ENCODE results near the gene GDF2. TPM values are rescaled to one million over a fixed set of nuclear protein-coding genes. Genes with fewer than 3 reads are reported as not detected.

GDF2 gene
- total and polyA plus RNA-seq, 4 donors, result not detected

- 94 to 96% methylated on average over 22 to 24 of the region's 24 CpGs for WGBS, 2 donors
- ATAC-seq (ENCODE audit: insufficient read depth, low FRiP score) (no peak), DNase-seq (peak in 1 of 3 donors; percentile 9)
These were observed 46.4 kb downstream of the GDF2 start for GRCh38 chr10:47368431-47369180.

DNA sequence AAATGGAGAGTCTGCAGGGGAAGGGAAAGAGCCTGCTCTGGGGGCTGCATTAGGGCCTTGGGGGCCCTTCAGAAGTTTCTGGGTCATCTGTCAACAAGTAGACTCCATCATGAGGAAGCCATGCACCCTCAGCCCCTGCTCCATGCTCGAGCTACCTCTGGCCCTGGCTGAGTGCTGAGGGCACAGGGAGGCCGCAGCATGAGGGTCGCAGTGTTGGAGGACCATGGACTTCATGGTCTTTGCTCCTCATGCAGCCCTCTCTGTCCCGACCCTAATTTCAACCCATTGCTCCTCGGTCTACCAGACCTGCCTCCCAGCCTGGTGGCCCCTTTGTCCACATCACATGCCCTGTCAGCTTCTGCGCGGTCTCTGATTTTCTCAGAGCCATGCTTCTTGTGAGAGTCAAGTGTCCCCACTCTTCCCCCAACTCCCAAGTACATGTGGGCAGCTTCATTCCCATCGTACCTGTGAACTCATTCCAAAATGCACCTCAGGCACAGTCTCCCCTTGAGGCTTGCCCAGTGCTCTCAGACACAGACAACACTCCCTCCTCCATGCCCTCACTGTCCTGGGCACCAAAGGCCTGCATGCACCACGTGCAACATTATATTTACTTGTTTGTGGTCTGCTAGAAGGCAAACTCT is 47.1 kb downstream of the GDF2 start:
- Histone ChIP-seq H3K36me3 (ENCODE audit: control insufficient read depth in 4 of 4, insufficient read depth in 4 of 4, low read length in 4 of 4) (no peaks in the 10 kb centered on the region), H3K9ac (ENCODE audit: insufficient read depth in 1 of 2, low read length in 2 of 2) (no peak overlapping the region), H3K4me3 (no peak overlapping the region), H3K27ac (ENCODE audit: low read depth in 1 of 2, low read length in 1 of 2) (no peak overlapping the region), H3K4me1 (ENCODE audit: control insufficient read depth in 5 of 5, insufficient read depth in 5 of 5, low read length in 5 of 5) (peaks cover 0 to 5% (median under 1%) of the 10 kb centered on the region in 5 donors), H3K9me3 (ENCODE audit: control insufficient read depth in 4 of 4, insufficient read depth in 3 of 4, low read length in 3 of 4) (no peaks in the 10 kb centered on the region), H3K27me3 (ENCODE audit: control insufficient read depth in 3 of 3, insufficient read depth in 3 of 3, low read length in 2 of 3) (no peaks in the 10 kb centered on the region)
- ATAC-seq (ENCODE audit: insufficient read depth, low FRiP score) (no peak), DNase-seq (peak in 1 of 3 donors; percentile 1)
- TF ChIP-seq, protein P1, sequence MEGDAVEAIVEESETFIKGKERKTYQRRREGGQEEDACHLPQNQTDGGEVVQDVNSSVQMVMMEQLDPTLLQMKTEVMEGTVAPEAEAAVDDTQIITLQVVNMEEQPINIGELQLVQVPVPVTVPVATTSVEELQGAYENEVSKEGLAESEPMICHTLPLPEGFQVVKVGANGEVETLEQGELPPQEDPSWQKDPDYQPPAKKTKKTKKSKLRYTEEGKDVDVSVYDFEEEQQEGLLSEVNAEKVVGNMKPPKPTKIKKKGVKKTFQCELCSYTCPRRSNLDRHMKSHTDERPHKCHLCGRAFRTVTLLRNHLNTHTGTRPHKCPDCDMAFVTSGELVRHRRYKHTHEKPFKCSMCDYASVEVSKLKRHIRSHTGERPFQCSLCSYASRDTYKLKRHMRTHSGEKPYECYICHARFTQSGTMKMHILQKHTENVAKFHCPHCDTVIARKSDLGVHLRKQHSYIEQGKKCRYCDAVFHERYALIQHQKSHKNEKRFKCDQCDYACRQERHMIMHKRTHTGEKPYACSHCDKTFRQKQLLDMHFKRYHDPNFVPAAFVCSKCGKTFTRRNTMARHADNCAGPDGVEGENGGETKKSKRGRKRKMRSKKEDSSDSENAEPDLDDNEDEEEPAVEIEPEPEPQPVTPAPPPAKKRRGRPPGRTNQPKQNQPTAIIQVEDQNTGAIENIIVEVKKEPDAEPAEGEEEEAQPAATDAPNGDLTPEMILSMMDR (IDR thresholded peaks at IDR 0.05; ENCODE audit: control extremely low read depth, extremely low read depth), result no peak
- 80 to 84% methylated on average over 9 of the region's 9 CpGs for WGBS, 2 donors

More at GRCh38 chr10:47368431-47369180, 46.4 kb downstream of the GDF2 start:
- Histone ChIP-seq H3K4me1 (ENCODE audit: control insufficient read depth in 5 of 5, insufficient read depth in 5 of 5, low read length in 5 of 5) (no peaks in the 10 kb centered on the region), H3K9me3 (ENCODE audit: control insufficient read depth in 4 of 4, insufficient read depth in 3 of 4, low read length in 3 of 4) (no peaks in the 10 kb centered on the region), H3K9ac (ENCODE audit: insufficient read depth in 1 of 2, low read length in 2 of 2) (no peak overlapping the region), H3K27ac (ENCODE audit: low read depth in 1 of 2, low read length in 1 of 2) (no peak overlapping the region), H3K27me3 (ENCODE audit: control insufficient read depth in 3 of 3, insufficient read depth in 3 of 3, low read length in 2 of 3) (no peaks in the 10 kb centered on the region), H3K4me3 (no peak overlapping the region), H3K36me3 (ENCODE audit: control insufficient read depth in 4 of 4, insufficient read depth in 4 of 4, low read length in 4 of 4) (no peaks in the 10 kb centered on the region)
- TF ChIP-seq, protein P1 (IDR thresholded peaks at IDR 0.05; ENCODE audit: control extremely low read depth, extremely low read depth), result no peak

DNA sequence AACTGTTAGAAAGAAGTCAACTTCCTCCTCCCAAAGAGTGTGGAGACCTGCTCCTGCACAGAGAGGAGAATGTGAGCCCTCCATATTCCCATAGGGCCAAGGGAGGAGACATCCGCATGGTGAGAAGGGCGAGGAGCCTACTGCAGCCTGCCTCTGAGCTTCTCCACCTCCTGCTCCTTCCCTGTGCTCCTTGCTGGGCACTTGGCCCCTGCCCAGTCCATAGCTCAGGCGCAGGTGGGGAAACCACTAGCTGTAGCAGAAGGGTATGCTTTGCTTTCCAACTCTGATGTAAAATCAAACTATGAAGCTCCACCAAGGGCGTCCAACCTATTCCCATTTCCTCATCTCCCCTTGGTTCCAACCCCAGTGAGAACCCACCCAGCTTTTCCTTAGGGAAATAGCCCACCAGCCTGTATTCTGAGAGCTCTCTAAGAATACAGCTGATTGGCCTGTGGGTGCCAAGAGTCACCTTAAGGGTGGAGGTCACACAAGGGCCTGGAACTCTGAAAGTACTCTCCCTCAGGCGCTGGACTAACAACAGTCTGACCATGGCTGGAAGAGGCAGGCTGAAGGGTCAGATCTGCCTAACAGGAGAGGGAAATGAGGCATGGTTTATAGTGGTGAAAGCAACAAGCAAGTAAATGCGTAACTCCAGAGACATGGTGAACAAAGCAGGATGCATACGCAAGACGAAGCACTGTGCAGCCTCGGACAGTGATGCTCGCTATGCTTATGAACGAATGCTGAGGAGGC is 47.9 kb downstream of the GDF2 start:
- Histone ChIP-seq H3K9me3 (ENCODE audit: control insufficient read depth in 4 of 4, insufficient read depth in 3 of 4, low read length in 3 of 4) (no peaks in the 10 kb centered on the region), H3K27ac (ENCODE audit: low read depth in 1 of 2, low read length in 1 of 2) (no peak overlapping the region), H3K4me1 (ENCODE audit: control insufficient read depth in 5 of 5, insufficient read depth in 5 of 5, low read length in 5 of 5) (peaks cover 0 to 14% (median 3%) of the 10 kb centered on the region in 5 donors), H3K4me3 (no peak overlapping the region), H3K27me3 (ENCODE audit: control insufficient read depth in 3 of 3, insufficient read depth in 3 of 3, low read length in 2 of 3) (no peaks in the 10 kb centered on the region), H3K36me3 (ENCODE audit: control insufficient read depth in 4 of 4, insufficient read depth in 4 of 4, low read length in 4 of 4) (no peaks in the 10 kb centered on the region), H3K9ac (ENCODE audit: insufficient read depth in 1 of 2, low read length in 2 of 2) (no peak overlapping the region)
- TF ChIP-seq, protein P1 (IDR thresholded peaks at IDR 0.05; ENCODE audit: control extremely low read depth, extremely low read depth), result no peak
- DNase-seq, result peak in 1 of 3 donors; percentile 7
- 95% methylated on average over 11 of the region's 11 CpGs for WGBS, 2 donors
- no peak for ATAC-seq (ENCODE audit: insufficient read depth, low FRiP score)

Measured in lung (tissue), 12 donors.